WTC11 (cell line): ENCODE measurements around the gene ITPR2. TPM values are rescaled to one million over a fixed set of nuclear protein-coding genes. Genes with fewer than 3 reads are reported as not detected.

ENCODE experiments used
- ATAC-seq: fragments of 200-7000 bp; cut with Tn5 transposase; 2 replicates; pipeline ENCODE4 v1.10.0; 2021; ENCODE audit warnings: mild to moderate bottlenecking, moderate library complexity
- CTCF ChIA-PET: fragments of 300-600 bp; sonication (Branson Sonifier 250); formaldehyde crosslinking; loops from one replicate; lab custom pipeline; 2021; ENCODE audit warnings: antibody characterized with exemption; lab: Charles Lee
- POLR2A ChIA-PET: fragments of 350-600 bp; sonication (Branson Sonifier 250); formaldehyde crosslinking; loops from one replicate; lab custom pipeline; 2021; ENCODE audit warnings: antibody characterized with exemption; lab: Charles Lee
- DNase-seq: peaks from one replicate; pipeline ENCODE4 v3.0.0; 2021; ENCODE audit warnings: low spot score
- H3K27ac Mint-ChIP-seq: 2 replicates; pipeline ENCODE4 v1.8.0; 2021; ENCODE audit warnings: mixed read lengths
- H3K27me3 Mint-ChIP-seq: 2 replicates; pipeline ENCODE4 v1.8.0; 2021; ENCODE audit warnings: low read depth, mild to moderate bottlenecking, moderate library complexity, mixed read lengths
- H3K36me3 Mint-ChIP-seq: 2 replicates; pipeline ENCODE4 v1.8.0; 2021; ENCODE audit warnings: mixed read lengths
- H3K4me1 Mint-ChIP-seq: 2 replicates; pipeline ENCODE4 v1.8.0; 2022; ENCODE audit warnings: mixed read lengths
- H3K4me3 Mint-ChIP-seq: 2 replicates; pipeline ENCODE4 v1.8.0; 2021; ENCODE audit warnings: mild to moderate bottlenecking, moderate library complexity, mixed read lengths
- H3K9me3 Mint-ChIP-seq: 2 replicates; pipeline ENCODE4 v1.8.0; 2021; ENCODE audit warnings: mixed read lengths
- ARID4B ChIP-seq: sonication (generic); formaldehyde crosslinking; IDR thresholded peaks from 2 replicates; pipeline ENCODE4 v1.8.0; 2023; ENCODE audit warnings: missing genetic modification reagents, mild to moderate bottlenecking, borderline replicate concordance
- ATF1 ChIP-seq: sonication (generic); formaldehyde crosslinking; IDR thresholded peaks from 2 replicates; pipeline ENCODE4 v1.8.1; 2023; ENCODE audit warnings: mild to moderate bottlenecking, moderate library complexity, missing genetic modification reagents
- CREM ChIP-seq: sonication (generic); formaldehyde crosslinking; IDR thresholded peaks from 2 replicates; pipeline ENCODE4 v1.8.1; 2022; ENCODE audit warnings: mild to moderate bottlenecking, missing genetic modification reagents, moderate library complexity
- E2F1 ChIP-seq: sonication (generic); formaldehyde crosslinking; IDR thresholded peaks from 2 replicates; pipeline ENCODE4 v1.8.0; 2022; ENCODE audit warnings: mild to moderate bottlenecking, missing genetic modification reagents
- EMX1 ChIP-seq: fragments of 250-450 bp; sonication (Bioruptor Pico); IDR thresholded peaks from 2 replicates; pipeline ENCODE4 v1.8.0; 2021; ENCODE audit warnings: mild to moderate bottlenecking
- ERG ChIP-seq: fragments of 250-450 bp; sonication (Bioruptor Pico); IDR thresholded peaks from 2 replicates; pipeline ENCODE4 v1.8.0; 2021; ENCODE audit warnings: mild to moderate bottlenecking
- FOXK1 ChIP-seq: sonication (generic); formaldehyde crosslinking; IDR thresholded peaks from 2 replicates; pipeline ENCODE4 v1.8.0; 2022; ENCODE audit warnings: mild to moderate bottlenecking, moderate library complexity, missing genetic modification reagents
- IRF1 ChIP-seq: sonication (generic); formaldehyde crosslinking; IDR thresholded peaks from 2 replicates; pipeline ENCODE4 v1.8.0; 2023; ENCODE audit warnings: missing genetic modification reagents
- OVOL2 ChIP-seq: fragments of 250-450 bp; sonication (Bioruptor Pico); IDR thresholded peaks from 2 replicates; pipeline ENCODE4 v1.9.0; 2021; ENCODE audit warnings: mild to moderate bottlenecking, borderline replicate concordance
- SOX15 ChIP-seq: fragments of 250-450 bp; sonication (Bioruptor Pico); IDR thresholded peaks from 2 replicates; pipeline ENCODE4 v1.9.0; 2021; ENCODE audit warnings: mild to moderate bottlenecking
- SP1 ChIP-seq: sonication (generic); formaldehyde crosslinking; conservative IDR thresholded peaks from 2 replicates; pipeline ENCODE4 v1.8.1; 2022; ENCODE audit warnings: missing genetic modification reagents
- STAT6 ChIP-seq: sonication (generic); formaldehyde crosslinking; conservative IDR thresholded peaks from 2 replicates; pipeline ENCODE4 v1.8.1; 2023; ENCODE audit warnings: mild to moderate bottlenecking, low read depth, missing genetic modification reagents, moderate library complexity
- TP53 ChIP-seq: sonication (generic); formaldehyde crosslinking; IDR thresholded peaks from 2 replicates; pipeline ENCODE4 v1.8.1; 2023; ENCODE audit warnings: mild to moderate bottlenecking, missing genetic modification reagents
- USF1 ChIP-seq: sonication (generic); formaldehyde crosslinking; IDR thresholded peaks from 2 replicates; pipeline ENCODE4 v1.8.0; 2022; ENCODE audit warnings: mild to moderate bottlenecking, missing genetic modification reagents
- ZBTB21 ChIP-seq: sonication (generic); formaldehyde crosslinking; IDR thresholded peaks from 2 replicates; pipeline ENCODE4 v1.8.1; 2023; ENCODE audit warnings: mild to moderate bottlenecking, missing genetic modification reagents, borderline replicate concordance
- ZNF263 ChIP-seq: sonication (generic); formaldehyde crosslinking; IDR thresholded peaks from 2 replicates; pipeline ENCODE4 v1.8.1; 2022; ENCODE audit warnings: low read depth, mild to moderate bottlenecking, moderate library complexity, missing genetic modification reagents
- ZNF317 ChIP-seq: sonication (generic); formaldehyde crosslinking; IDR thresholded peaks from 2 replicates; pipeline ENCODE4 v1.8.1; 2023; ENCODE audit warnings: low read depth, mild to moderate bottlenecking, moderate library complexity, missing genetic modification reagents, borderline replicate concordance
- ZNF532 ChIP-seq: fragments of 250-450 bp; sonication (Bioruptor Pico); IDR thresholded peaks from 2 replicates; pipeline ENCODE4 v1.9.0; 2021; ENCODE audit warnings: mild to moderate bottlenecking, borderline replicate concordance
- total RNA-seq: library from RNA; stranded (reverse); gene quantifications from 3 replicates; pipeline ENCODE4 v1.2.3, GENCODE V29; 2021

The ITPR2 gene
- total RNA-seq, 1 experiment from 2014 or later = 50.7 TPM

GRCh38 chr12:26630546-26631027 lies 202.4 kb downstream of the ITPR2 start (continued):
- TF ChIP-seq ZNF532 (CRISPR knock-in tag) (no peak), USF1 (no peak), STAT6 (CRISPR knock-in tag) (no peak), EMX1 (CRISPR knock-in tag) (no peak)

- no peaks in the 10 kb centered on the region for H3K9me3 Mint-ChIP-seq
- ChIA-PET POLR2A (no interaction called here), CTCF (interaction anchor here (0.6 to 4.4 kb wide), 8 partner anchors 12 to 216 kb away, joined by 3 to 20 read pairs (median 10); partner anchors contain the start of gene ITPR2)
- DNase-seq = no peak
- H3K27me3 Mint-ChIP-seq = no peaks in the 10 kb centered on the region
- H3K4me1 Mint-ChIP-seq = peaks cover 37% of the 10 kb centered on the region
- ATAC-seq = peak; percentile 36; the same call in 1 of the 2 replicates
- no peak overlapping the region for H3K4me3 Mint-ChIP-seq
- TF ChIP-seq ZNF317 = no peak
- no peak for TF ChIP-seq CREM (CRISPR knock-in tag)
- no peak for TF ChIP-seq ARID4B (CRISPR knock-in tag)
- no peak for TF ChIP-seq ERG (CRISPR knock-in tag)
- H3K36me3 Mint-ChIP-seq = peaks cover 27% of the 10 kb centered on the region
- H3K27ac Mint-ChIP-seq = peak overlapping the region; percentile 40
Observed at GRCh38 chr12:26629864-26630263, 203.1 kb downstream of the ITPR2 start.

GRCh38 chr12:26628234-26628633 lies 204.8 kb downstream of the ITPR2 start:
- no peaks in the 10 kb centered on the region for H3K27me3 Mint-ChIP-seq
- H3K27ac Mint-ChIP-seq = no peak overlapping the region
- H3K9me3 Mint-ChIP-seq = no peaks in the 10 kb centered on the region
- H3K4me3 Mint-ChIP-seq = no peak overlapping the region
- DNase-seq (no peak), ATAC-seq (no peak)
- POLR2A ChIA-PET = no interaction called here
- H3K4me1 Mint-ChIP-seq = peaks cover 23% of the 10 kb centered on the region
- CTCF ChIA-PET = interaction anchor here (4.4 kb wide), 1 partner anchor 24 kb away, joined by 20 read pairs; no protein-coding TSS in a partner anchor
- peaks cover 30% of the 10 kb centered on the region for H3K36me3 Mint-ChIP-seq
- TF ChIP-seq OVOL2 (CRISPR knock-in tag) (no peak), ZNF263 (CRISPR knock-in tag) (no peak), E2F1 (CRISPR knock-in tag) (no peak), FOXK1 (no peak), EMX1 (CRISPR knock-in tag) (no peak), SOX15 (CRISPR knock-in tag) (no peak), SP1 (CRISPR knock-in tag) (no peak), ZBTB21 (CRISPR knock-in tag) (no peak), IRF1 (CRISPR knock-in tag) (no peak), ATF1 (CRISPR knock-in tag) (no peak), TP53 (CRISPR knock-in tag) (no peak)
